ENCODE data around the gene AGFG1.
"Not testable (repeated sequence)": the region's sequence is repeated elsewhere in the genome, so short reads cannot be mapped to it uniquely, and the experiment has no call there.

- TF ChIP-seq, protein P1, sequence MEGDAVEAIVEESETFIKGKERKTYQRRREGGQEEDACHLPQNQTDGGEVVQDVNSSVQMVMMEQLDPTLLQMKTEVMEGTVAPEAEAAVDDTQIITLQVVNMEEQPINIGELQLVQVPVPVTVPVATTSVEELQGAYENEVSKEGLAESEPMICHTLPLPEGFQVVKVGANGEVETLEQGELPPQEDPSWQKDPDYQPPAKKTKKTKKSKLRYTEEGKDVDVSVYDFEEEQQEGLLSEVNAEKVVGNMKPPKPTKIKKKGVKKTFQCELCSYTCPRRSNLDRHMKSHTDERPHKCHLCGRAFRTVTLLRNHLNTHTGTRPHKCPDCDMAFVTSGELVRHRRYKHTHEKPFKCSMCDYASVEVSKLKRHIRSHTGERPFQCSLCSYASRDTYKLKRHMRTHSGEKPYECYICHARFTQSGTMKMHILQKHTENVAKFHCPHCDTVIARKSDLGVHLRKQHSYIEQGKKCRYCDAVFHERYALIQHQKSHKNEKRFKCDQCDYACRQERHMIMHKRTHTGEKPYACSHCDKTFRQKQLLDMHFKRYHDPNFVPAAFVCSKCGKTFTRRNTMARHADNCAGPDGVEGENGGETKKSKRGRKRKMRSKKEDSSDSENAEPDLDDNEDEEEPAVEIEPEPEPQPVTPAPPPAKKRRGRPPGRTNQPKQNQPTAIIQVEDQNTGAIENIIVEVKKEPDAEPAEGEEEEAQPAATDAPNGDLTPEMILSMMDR (IDR thresholded peaks at IDR 0.05) = not testable (repeated sequence)
- not testable (repeated sequence) for TF ChIP-seq EP300, POLR2A (IDR thresholded peaks at IDR 0.05)
Measured at GRCh38 chr2:227521178-227521577, 49.2 kb downstream of the AGFG1 start.
